Hematopoietic multipotent progenitor cell treated with erythropoietin and hydrocortisone succinate and interleukin-3 and kit ligand, for 17 days (in vitro differentiated cells): Measurements from ENCODE around the gene DPM1.

Source experiments
- DNase-seq: peaks from one replicate; pipeline ENCODE4 v3.0.0-alpha.2; 2015; ENCODE audit warnings: low spot score

Gene DPM1

GRCh38 chr20:50895111-50895830 is 63.1 kb downstream of the DPM1 start:
- no peak for DNase-seq

- no peak for DNase-seq
These were observed 64.7 kb downstream of the DPM1 start for GRCh38 chr20:50893620-50894019.

- no peak for DNase-seq
These were observed 65.9 kb downstream of the DPM1 start for GRCh38 chr20:50892394-50892793.

GRCh38 chr20:50891138-50891537 is 67.2 kb downstream of the DPM1 start:
- DNase-seq, result no peak

- no peak for DNase-seq
These were observed 70.8 kb downstream of the DPM1 start for GRCh38 chr20:50887576-50887975.

- DNase-seq, result no peak
These were observed 72.0 kb downstream of the DPM1 start for GRCh38 chr20:50886184-50886790.

- DNase-seq, result no peak
These were observed 72.6 kb downstream of the DPM1 start for GRCh38 chr20:50885781-50886180.

- no peak for DNase-seq
These were observed 73.3 kb downstream of the DPM1 start for GRCh38 chr20:50885068-50885467.
